SK-N-SH (cell line): ENCODE measurements around the gene RAB22A. TPM values are rescaled to one million over a fixed set of nuclear protein-coding genes. Genes with fewer than 3 reads are reported as not detected.

Experiments
- CTCF ChIA-PET: fragments of 300-600, 350-600 bp; formaldehyde crosslinking; extraction: SDS; loops from one replicate; lab custom pipeline; 2021; lab: Yijun Ruan, JAX
- POLR2A ChIA-PET: fragments of 350-600 bp; sonication (Branson Sonifier 250); formaldehyde crosslinking; extraction: SDS; loops from one replicate; lab custom pipeline; 2020; ENCODE audit warnings: antibody characterized with exemption, inconsistent platforms; lab: Yijun Ruan, JAX
- DNase-seq: peaks from one replicate; pipeline ENCODE4 v3.0.0; 2012
- H2AFZ ChIP-seq: fragments of 200-600 bp; sonication (generic); 2 replicates; pipeline ENCODE4 v1.8.1; 2016; ENCODE audit warnings: antibody characterized with exemption, mild to moderate bottlenecking, low read depth
- H3F3A ChIP-seq: fragments of 200-600 bp; sonication (generic); replicated peaks from 2 replicates; pipeline ENCODE3; 2016; ENCODE audit warnings: antibody characterized with exemption, mild to moderate bottlenecking; ENCODE audit not compliant: insufficient read depth
- H3K27ac ChIP-seq, 2 experiments: fragments of 200-500 bp in 1 of 2; fragments of 200-600 bp in 1 of 2; sonication (Bioruptor generic) in 1 of 2; sonication (generic), shearing (Covaris generic) in 1 of 2; 2 replicates each; pipeline versions ENCODE4 v1.5.1 to v1.6.1; 2014 to 2016; ENCODE audit warnings: low read depth in 2 of 2, inconsistent platforms in 1 of 2, low read length in 1 of 2, mild to moderate bottlenecking in 1 of 2, mixed read lengths in 1 of 2
- H3K27me3 ChIP-seq: fragments of 200-600 bp; sonication (generic), shearing (Covaris generic); 2 replicates; pipeline ENCODE4 v1.6.1; 2016; ENCODE audit warnings: mixed run types; ENCODE audit not compliant: insufficient read depth
- H3K36me3 ChIP-seq, 2 experiments: fragments of 200-500 bp in 1 of 2; fragments of 200-600 bp in 1 of 2; sonication (Bioruptor generic) in 1 of 2; sonication (generic) in 1 of 2; replicated peaks in 1 of 2; 2 replicates each; pipeline versions ENCODE3 to v1.5.1; 2014 to 2016; ENCODE audit warnings: low read length in 1 of 2, mild to moderate bottlenecking in 1 of 2; ENCODE audit not compliant: insufficient read depth in 2 of 2, control insufficient read depth in 1 of 2
- H3K4me1 ChIP-seq, 2 experiments: fragments of 200-500 bp in 1 of 2; fragments of 200-600 bp in 1 of 2; sonication (Bioruptor generic) in 1 of 2; sonication (generic), shearing (Covaris generic) in 1 of 2; 2 replicates each; pipeline versions ENCODE4 v1.5.1 to v1.6.1; 2014 to 2016; ENCODE audit warnings: low read depth in 1 of 2, low read length in 1 of 2, mixed run types in 1 of 2; ENCODE audit not compliant: insufficient read depth in 2 of 2, control insufficient read depth in 1 of 2
- H3K4me2 ChIP-seq: fragments of 200-600 bp; sonication (generic), shearing (Covaris generic); 2 replicates; pipeline ENCODE4 v1.6.1; 2017; ENCODE audit warnings: mixed run types
- H3K4me3 ChIP-seq, 2 experiments: fragments of 200-500 bp in 1 of 2; fragments of 200-600 bp in 1 of 2; sonication (Bioruptor generic) in 1 of 2; sonication (generic), shearing (Covaris generic) in 1 of 2; 2 replicates each; pipeline versions ENCODE4 v1.5.1 to v1.8.1; 2014 to 2016; ENCODE audit warnings: low read depth in 2 of 2, inconsistent platforms in 1 of 2, low read length in 1 of 2, mild to moderate bottlenecking in 1 of 2, mixed read lengths in 1 of 2, moderate library complexity in 1 of 2
- H3K79me2 ChIP-seq: fragments of 200-600 bp; sonication (generic); 2 replicates; pipeline ENCODE4 v1.8.1; 2017; ENCODE audit warnings: mild to moderate bottlenecking; ENCODE audit not compliant: insufficient read depth
- H3K9ac ChIP-seq: fragments of 200-600 bp; sonication (generic); 2 replicates; pipeline ENCODE4 v1.6.1; 2017; ENCODE audit warnings: mixed run types
- H3K9me2 ChIP-seq: fragments of 200-600 bp; sonication (generic); 2 replicates; pipeline ENCODE4 v1.6.1; 2017; ENCODE audit warnings: mixed run types
- H3K9me3 ChIP-seq: fragments of 200-600 bp; sonication (generic); 2 replicates; pipeline ENCODE4 v1.6.1; 2017; ENCODE audit warnings: mixed run types, mild to moderate bottlenecking, moderate library complexity
- H4K20me1 ChIP-seq: fragments of 200-600 bp; sonication (generic); 2 replicates; pipeline ENCODE4 v1.6.1; 2017; ENCODE audit warnings: mild to moderate bottlenecking, mixed run types; ENCODE audit not compliant: insufficient read depth
- EP300 ChIP-seq, 2 experiments: IDR thresholded peaks; 2 replicates each; pipeline versions ENCODE4 v1.4.0 to v1.6.1; 2012; ENCODE audit warnings: borderline replicate concordance in 1 of 2, low read depth in 1 of 2, low read length in 1 of 2
- EZH2phosphoT487 ChIP-seq: fragments of 200-600 bp; sonication (generic); IDR thresholded peaks from 2 replicates; pipeline ENCODE4 v1.6.1; 2017; ENCODE audit warnings: low read depth, mixed run types, mild to moderate bottlenecking, antibody characterized with exemption, moderate library complexity, borderline replicate concordance
- FOSL2 ChIP-seq: IDR thresholded peaks from 2 replicates; pipeline ENCODE4 v1.4.0; 2012; ENCODE audit warnings: low read depth, mild to moderate bottlenecking, moderate library complexity, borderline replicate concordance
- FOXM1 ChIP-seq: IDR thresholded peaks from 2 replicates; pipeline ENCODE4 v1.4.0; 2012; ENCODE audit warnings: low read depth, mild to moderate bottlenecking
- IRF3 ChIP-seq: fragments of 150-350 bp; IDR thresholded peaks from 2 replicates; pipeline ENCODE4 v1.6.1; 2016; ENCODE audit warnings: mild to moderate bottlenecking, low read depth, low read length
- JUND ChIP-seq: IDR thresholded peaks from 2 replicates; pipeline ENCODE4 v1.4.0; 2012
- MAX ChIP-seq: IDR thresholded peaks from 2 replicates; pipeline ENCODE4 v1.4.0; 2012; ENCODE audit warnings: low read depth
- MEF2A ChIP-seq: IDR thresholded peaks from 2 replicates; pipeline ENCODE4 v1.4.0; 2012; ENCODE audit warnings: low read depth, borderline replicate concordance
- MXI1 ChIP-seq: IDR thresholded peaks from 2 replicates; pipeline ENCODE4 v1.6.1; 2012; ENCODE audit warnings: mild to moderate bottlenecking, low read depth, low read length, improper control_type of control experiment
- NRF1 ChIP-seq: IDR thresholded peaks from 2 replicates; pipeline ENCODE4 v1.6.1; 2012; ENCODE audit warnings: low read depth, mild to moderate bottlenecking, low read length
- PBX3 ChIP-seq: IDR thresholded peaks from 2 replicates; pipeline ENCODE4; 2012
- POLR2AphosphoS5 ChIP-seq: IDR thresholded peaks from 2 replicates; pipeline ENCODE4 v1.6.1; 2012; ENCODE audit warnings: low read depth, low read length
- RAD21 ChIP-seq: IDR thresholded peaks from 2 replicates; pipeline ENCODE4 v1.6.1; 2012; ENCODE audit warnings: mild to moderate bottlenecking, low read length
- RCOR1 ChIP-seq: fragments of 150-350 bp; IDR thresholded peaks from 2 replicates; pipeline ENCODE4 v1.6.1; 2017; ENCODE audit warnings: antibody characterized with exemption, low read length
- RFX5 ChIP-seq: IDR thresholded peaks from 2 replicates; pipeline ENCODE4 v1.6.1; 2012; ENCODE audit warnings: mild to moderate bottlenecking, improper control_type of control experiment, low read length
- RXRA ChIP-seq: IDR thresholded peaks from 2 replicates; pipeline ENCODE4 v1.4.0; 2012; ENCODE audit warnings: low read depth, mild to moderate bottlenecking, borderline replicate concordance
- TAF1 ChIP-seq: IDR thresholded peaks from 2 replicates; pipeline ENCODE4 v1.6.1; 2012; ENCODE audit warnings: low read depth, mild to moderate bottlenecking, low read length, moderate library complexity, borderline replicate concordance
- YY1 ChIP-seq: IDR thresholded peaks from 2 replicates; pipeline ENCODE4 v1.4.0; 2012; ENCODE audit warnings: low read depth, mild to moderate bottlenecking
- WGBS: methylation state at CpG from one replicate; pipeline ENCODE4 v1.1.6; 2017; ENCODE audit warnings: low lambda C conversion rate; 5-methylcytosine and 5-hydroxymethylcytosine counted together
- polyA plus RNA-seq, 3 experiments: library from polyadenylated mRNA; depleted of rRNA; stranded (reverse); fragments of >200 nt; gene quantifications; 2 replicates each; pipeline ENCODE4 v1.2.3, GENCODE V29; 2012

Gene RAB22A
- polyA plus RNA-seq, 1 of the 3 experiments (the other 2 are of a cell fraction): 10.7 TPM

- TF ChIP-seq PBX3: peak; percentile 53; the same call in 1 of the 2 replicates
- TF ChIP-seq POLR2AphosphoS5: 0 out of 2 replicates have a peak, but pooled peaks have one; percentile 26
Measured at GRCh38 chr20:58260006-58260405, 49.5 kb upstream of the RAB22A start (continued).

- Histone ChIP-seq H3K27ac (peak overlapping the region in 1 of 2 experiments; percentile 1; a peak in 1 of 4 replicates), H3K36me3 (peaks cover 28 to 39% of the 10 kb centered on the region in 2 experiments), H3K4me2 (no peak overlapping the region), H2AFZ (no peak overlapping the region), H3K4me1 (peaks cover 15 to 17% of the 10 kb centered on the region in 2 experiments), H3K9ac (no peak overlapping the region), H3F3A (peaks cover 26% of the 10 kb centered on the region), H3K27me3 (no peaks in the 10 kb centered on the region), H3K79me2 (peaks cover 25% of the 10 kb centered on the region), H4K20me1 (no peaks in the 10 kb centered on the region), H3K4me3 (no peak overlapping the region), H3K9me3 (no peaks in the 10 kb centered on the region), H3K9me2 (no peaks in the 10 kb centered on the region)
- no peak for DNase-seq
- ChIA-PET POLR2A (no interaction called here), CTCF (interaction anchor here (1.0 to 1.9 kb wide), 3 partner anchors 24 to 608 kb away, joined by 3 to 9 read pairs (median 4); partner anchors contain the start of gene RAB22A)
- 62% methylated on average over 3 of the region's 3 CpGs for WGBS
- no peak for TF ChIP-seq EZH2phosphoT487
- no peak for TF ChIP-seq TAF1
- no peak for TF ChIP-seq RFX5
- TF ChIP-seq MXI1: no peak
- TF ChIP-seq NRF1: no peak
- TF ChIP-seq FOXM1: no peak
- TF ChIP-seq YY1: no peak
- TF ChIP-seq RAD21: no peak
- no peak for TF ChIP-seq RCOR1
- no peak for TF ChIP-seq EP300 (IDR thresholded peaks at IDR 0.05; ENCODE audit: borderline replicate concordance in 1 of 2, low read depth in 1 of 2, low read length in 1 of 2)
- no peak for TF ChIP-seq PBX3
- no peak for TF ChIP-seq IRF3
- TF ChIP-seq MEF2A: no peak
- no peak for TF ChIP-seq RXRA
- no peak for TF ChIP-seq FOSL2
- no peak for TF ChIP-seq JUND
- TF ChIP-seq MAX: no peak
- no peak for TF ChIP-seq POLR2AphosphoS5
Measured at GRCh38 chr20:58261660-58262059, 47.9 kb upstream of the RAB22A start.
